Vagina (tissue), 2 donors: Measurements from ENCODE around the gene SAMHD1. TPM values are rescaled to one million over a fixed set of nuclear protein-coding genes. Genes with fewer than 3 reads are reported as not detected.
"Not testable (repeated sequence)": the region's sequence is repeated elsewhere in the genome, so short reads cannot be mapped to it uniquely, and the experiment has no call there.

Experiments used
- DNase-seq, 2 donors: peaks; one replicate each; pipeline ENCODE4 v3.0.0-alpha.2; 2017; ENCODE audit errors: extremely low spot score in 2 of 2
- H3K27ac ChIP-seq: fragments of 200-600 bp; sonication (generic); one replicate; pipeline ENCODE4 v1.5.1; 2019
- H3K27me3 ChIP-seq: fragments of 200-600 bp; sonication (generic); one replicate; pipeline ENCODE4 v1.5.1; 2019
- H3K36me3 ChIP-seq, 2 donors: fragments of 200-600 bp; sonication (generic); one replicate each; pipeline ENCODE4 v1.5.1; 2017 to 2019
- H3K4me1 ChIP-seq: fragments of 200-600 bp; sonication (generic); one replicate; pipeline ENCODE4 v1.5.1; 2019
- H3K4me3 ChIP-seq, 2 donors: fragments of 200-600 bp; sonication (generic); 1 replicate in 1 of 2; 2 replicates in 1 of 2; pipeline ENCODE4 v1.5.1; 2016 to 2019
- H3K9me3 ChIP-seq: fragments of 200-600 bp; sonication (generic); one replicate; pipeline ENCODE4 v1.5.1; 2019
- POLR2A ChIP-seq, 2 donors: fragments of 450-650 bp; IDR thresholded peaks; one replicate each; pipeline ENCODE4 v1.6.1; 2017; ENCODE audit warnings: antibody characterized with exemption in 2 of 2, mild to moderate bottlenecking in 2 of 2, moderate library complexity in 2 of 2
- POLR2AphosphoS5 ChIP-seq, 2 donors: sonication (generic); formaldehyde crosslinking; IDR thresholded peaks; one replicate each; pipeline ENCODE4 v1.9.0; 2017; ENCODE audit warnings: antibody characterized with exemption in 2 of 2, mild to moderate bottlenecking in 2 of 2, low read depth in 1 of 2; ENCODE audit not compliant: insufficient read depth in 1 of 2
- intact Hi-C: fragments of 100-400 bp; cut with DNase I; formaldehyde crosslinking; loops from one replicate; pipeline ENCODE4 v1.15.1; 2023
- total RNA-seq: library from RNA; depleted of rRNA; stranded (reverse); fragments of >200 nt; gene quantifications from one replicate; pipeline ENCODE4 v1.2.3, GENCODE V29; 2016
- TF ChIP-seq, protein P1 (sequence below), 3 experiments: fragments of 450-650 bp in 2 of 3; fragments of 200-600 bp in 1 of 3; sonication (generic) in 1 of 3; IDR thresholded peaks; one replicate each; pipeline ENCODE4 v1.5.1; 2017 to 2019; ENCODE audit warnings: antibody characterized with exemption in 3 of 3, mild to moderate bottlenecking in 2 of 3, moderate library complexity in 2 of 3

The SAMHD1 gene
- total RNA-seq: 142 TPM

DNA sequence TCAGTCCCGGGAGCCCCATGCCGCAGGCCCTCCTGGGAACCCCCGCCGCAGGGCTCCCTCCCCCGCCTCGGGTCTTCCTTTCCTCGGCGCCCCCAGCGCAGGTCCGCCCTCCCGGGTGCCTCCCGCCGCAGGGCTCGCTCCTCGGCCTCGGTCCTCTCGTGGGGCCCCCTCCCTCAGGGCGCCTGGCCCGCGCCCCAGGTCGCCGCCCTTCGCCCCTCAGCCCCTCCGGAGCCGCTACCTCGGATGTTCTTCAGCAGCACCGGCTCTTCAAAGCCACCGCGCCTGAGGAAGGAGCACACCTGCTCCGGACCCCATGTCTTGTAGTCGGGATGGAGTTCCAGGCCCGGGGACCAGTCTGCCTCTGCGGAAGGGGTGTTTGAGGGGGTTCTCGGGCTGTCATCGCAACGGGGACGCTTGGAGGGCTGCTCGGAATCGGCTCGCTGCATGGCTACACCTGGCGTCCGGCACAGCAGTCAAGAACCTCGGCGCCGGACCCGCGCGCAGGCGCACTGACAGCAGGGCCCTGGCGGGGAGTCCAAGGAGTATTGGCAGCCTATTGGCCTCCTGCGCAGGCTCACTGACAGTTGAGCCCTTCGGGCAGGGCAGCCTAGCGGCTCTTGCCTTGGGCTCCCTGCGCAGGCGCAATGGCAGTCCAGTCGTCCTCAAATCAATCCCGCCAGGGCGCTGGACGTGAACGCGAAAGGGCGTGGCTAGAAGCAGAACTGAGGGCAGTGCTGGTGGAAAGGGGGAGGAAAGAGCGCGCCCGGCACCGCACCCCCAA, at the start of gene SAMHD1:
SAMHD1 (minus strand) TSS at position 511 of the 781 bp plus-strand sequence; CDS start at position 446, 65 bp downstream.
- Histone ChIP-seq H3K27ac (peak within 1 kb of the TSS; percentile 84), H3K36me3 (peaks cover 0 to under 1% of the 10 kb centered on the region in 2 donors), H3K9me3 (no peaks in the 10 kb centered on the region), H3K27me3 (no peaks in the 10 kb centered on the region), H3K4me3 (peak within 1 kb of the TSS; percentile 84), H3K4me1 (peaks cover 24% of the 10 kb centered on the region)
- TF ChIP-seq, protein P1, sequence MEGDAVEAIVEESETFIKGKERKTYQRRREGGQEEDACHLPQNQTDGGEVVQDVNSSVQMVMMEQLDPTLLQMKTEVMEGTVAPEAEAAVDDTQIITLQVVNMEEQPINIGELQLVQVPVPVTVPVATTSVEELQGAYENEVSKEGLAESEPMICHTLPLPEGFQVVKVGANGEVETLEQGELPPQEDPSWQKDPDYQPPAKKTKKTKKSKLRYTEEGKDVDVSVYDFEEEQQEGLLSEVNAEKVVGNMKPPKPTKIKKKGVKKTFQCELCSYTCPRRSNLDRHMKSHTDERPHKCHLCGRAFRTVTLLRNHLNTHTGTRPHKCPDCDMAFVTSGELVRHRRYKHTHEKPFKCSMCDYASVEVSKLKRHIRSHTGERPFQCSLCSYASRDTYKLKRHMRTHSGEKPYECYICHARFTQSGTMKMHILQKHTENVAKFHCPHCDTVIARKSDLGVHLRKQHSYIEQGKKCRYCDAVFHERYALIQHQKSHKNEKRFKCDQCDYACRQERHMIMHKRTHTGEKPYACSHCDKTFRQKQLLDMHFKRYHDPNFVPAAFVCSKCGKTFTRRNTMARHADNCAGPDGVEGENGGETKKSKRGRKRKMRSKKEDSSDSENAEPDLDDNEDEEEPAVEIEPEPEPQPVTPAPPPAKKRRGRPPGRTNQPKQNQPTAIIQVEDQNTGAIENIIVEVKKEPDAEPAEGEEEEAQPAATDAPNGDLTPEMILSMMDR (IDR thresholded peaks at IDR 0.05): peak in 1 of 3 experiments; percentile 33
- TF ChIP-seq POLR2AphosphoS5 (IDR thresholded peaks at IDR 0.05; ENCODE audit: insufficient read depth in 1 of 2, low read depth in 1 of 2) (peak; percentile 93 to 96), POLR2A (IDR thresholded peaks at IDR 0.05) (peak; percentile 21 to 83)
- DNase-seq: peak; percentile 96 to 97
- intact Hi-C loops: no loop called here

DNA sequence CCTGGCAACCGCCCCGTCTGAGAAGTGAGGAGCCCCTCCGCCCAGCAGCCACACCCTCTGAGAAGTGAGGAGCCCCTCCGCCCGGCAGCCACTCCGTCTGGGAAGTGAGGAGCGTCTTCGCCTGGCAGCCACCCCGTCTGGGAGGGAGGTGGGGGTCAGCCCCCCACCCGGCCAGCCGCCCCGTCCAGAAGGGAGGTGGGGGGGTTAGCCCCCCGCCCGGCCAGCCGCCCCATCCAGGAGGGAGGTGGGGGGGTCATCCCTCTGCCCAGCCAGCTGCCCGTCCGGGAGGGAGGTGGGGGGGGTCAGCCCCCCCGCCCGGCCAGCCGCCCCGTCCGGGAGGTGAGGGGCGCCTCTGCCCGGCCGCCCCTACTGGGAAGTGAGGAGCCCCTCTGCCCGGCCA, 48.7 kb upstream of the SAMHD1 start:
- H3K27ac ChIP-seq, H3K4me1 ChIP-seq, DNase-seq, H3K27me3 ChIP-seq, H3K4me3 ChIP-seq, H3K9me3 ChIP-seq, intact Hi-C loops: not testable (repeated sequence)
- peaks cover 0 to 11% of the 10 kb centered on the region in 2 donors for H3K36me3 ChIP-seq

DNA sequence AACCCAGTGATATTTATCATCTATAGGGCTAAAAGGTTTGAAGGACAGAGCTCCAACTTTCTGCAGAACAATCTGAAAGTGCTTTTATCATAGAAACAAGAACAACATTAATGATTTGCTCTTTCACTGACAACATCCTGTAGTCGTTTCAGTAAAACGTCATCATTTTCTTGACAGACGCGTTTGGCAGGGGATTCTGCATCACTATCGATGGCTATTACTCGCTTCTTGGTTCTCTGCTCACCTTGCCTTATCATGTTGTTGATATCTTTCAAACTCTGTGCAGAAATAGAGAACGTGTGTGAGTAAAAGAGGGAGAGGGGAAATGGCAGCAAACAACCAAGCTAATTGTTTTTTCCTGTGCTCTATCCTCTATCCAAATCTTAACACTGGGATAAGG, 47.1 kb upstream of the SAMHD1 start:
- no peak overlapping the region for H3K27ac ChIP-seq
- intact Hi-C loops: no loop called here
- no peak overlapping the region for H3K4me3 ChIP-seq

DNA sequence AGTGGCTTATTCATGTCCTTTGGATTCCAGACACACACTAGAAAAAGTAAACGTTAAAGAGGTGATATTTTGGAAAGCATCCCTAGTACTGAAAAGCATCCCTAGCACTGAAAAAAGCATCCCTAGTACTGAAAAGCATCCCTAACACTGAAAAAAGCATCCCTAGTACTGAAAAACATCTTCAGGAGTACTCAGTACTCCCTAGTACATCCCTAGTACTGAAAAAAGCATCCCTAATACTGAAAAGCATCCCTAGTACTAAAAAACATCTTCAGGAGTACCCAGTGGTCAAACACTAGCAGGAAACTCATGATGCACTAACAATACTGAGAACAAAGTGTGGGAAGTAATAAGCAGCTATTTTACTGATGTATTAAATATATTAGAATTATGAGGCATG, 45.6 kb upstream of the SAMHD1 start:
- H3K4me3 ChIP-seq: no peak overlapping the region
- no peaks in the 10 kb centered on the region for H3K36me3 ChIP-seq
- TF ChIP-seq POLR2AphosphoS5 (IDR thresholded peaks at IDR 0.05; ENCODE audit: insufficient read depth in 1 of 2, low read depth in 1 of 2): no peak
- DNase-seq: no peak
- intact Hi-C loops: no loop called here
- H3K4me1 ChIP-seq: no peaks in the 10 kb centered on the region
- no peaks in the 10 kb centered on the region for H3K27me3 ChIP-seq
- no peaks in the 10 kb centered on the region for H3K9me3 ChIP-seq
- no peak overlapping the region for H3K27ac ChIP-seq

More for the DNA sequence above, 47.1 kb upstream of the SAMHD1 start:
- no peak for DNase-seq
- no peak for TF ChIP-seq POLR2AphosphoS5 (IDR thresholded peaks at IDR 0.05; ENCODE audit: insufficient read depth in 1 of 2, low read depth in 1 of 2)
- no peak for TF ChIP-seq POLR2A (IDR thresholded peaks at IDR 0.05)
- TF ChIP-seq, protein P1 (IDR thresholded peaks at IDR 0.05): no peak
- Histone ChIP-seq H3K27me3 (no peaks in the 10 kb centered on the region), H3K36me3 (peaks cover 0 to 10% of the 10 kb centered on the region in 2 donors), H3K4me1 (no peaks in the 10 kb centered on the region), H3K9me3 (no peaks in the 10 kb centered on the region)

DNA sequence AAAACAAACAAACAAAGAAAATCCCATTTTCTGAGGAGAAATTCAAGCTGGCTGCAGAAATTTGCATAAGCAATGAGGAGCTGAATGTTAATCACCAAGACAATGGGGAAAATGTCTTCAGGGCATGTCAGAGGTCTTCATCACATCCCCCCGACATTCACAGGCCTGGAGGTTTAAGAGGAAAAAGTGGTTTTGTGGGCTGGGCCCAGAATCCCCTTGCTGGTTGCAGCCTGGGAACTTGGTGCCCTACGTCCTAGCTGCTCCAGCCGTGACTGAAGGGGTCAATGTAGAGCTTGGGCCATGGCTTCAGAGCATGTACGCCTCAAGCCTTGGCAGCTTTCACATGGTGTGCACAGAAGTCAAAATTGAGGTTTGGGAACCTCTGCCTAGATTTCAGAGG, 42.7 kb upstream of the SAMHD1 start:
- H3K36me3 ChIP-seq, intact Hi-C loops, DNase-seq, H3K9me3 ChIP-seq, H3K27me3 ChIP-seq, H3K27ac ChIP-seq, H3K4me3 ChIP-seq, H3K4me1 ChIP-seq: not testable (repeated sequence)

DNA sequence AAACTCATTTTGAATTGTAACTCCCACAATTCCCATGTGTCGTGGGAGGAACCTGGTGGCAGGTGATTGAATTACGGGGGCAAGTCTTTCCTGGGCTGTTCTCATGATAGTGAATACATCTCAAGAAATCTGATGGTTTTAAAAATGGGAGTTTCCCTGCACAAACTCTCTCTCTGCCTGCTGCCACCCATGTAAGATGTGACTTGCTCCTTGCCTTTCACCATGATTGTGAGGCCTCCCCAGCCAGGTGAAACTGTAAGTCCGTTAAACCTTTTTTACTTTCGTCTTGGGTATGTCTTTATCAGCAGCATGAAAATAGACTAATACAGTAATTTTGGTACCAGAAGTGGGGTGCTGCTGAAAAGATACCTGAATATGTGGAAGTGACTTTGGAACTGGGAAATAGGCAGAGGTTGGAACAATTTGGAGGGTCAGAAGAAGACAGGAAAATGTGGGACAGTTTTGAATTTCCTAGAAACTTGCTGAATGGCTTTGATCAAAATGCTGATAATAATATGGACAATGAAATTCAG, 41.4 kb upstream of the SAMHD1 start:
- H3K27me3 ChIP-seq: no peaks in the 10 kb centered on the region
- intact Hi-C loops: no loop called here
- H3K4me1 ChIP-seq: no peaks in the 10 kb centered on the region
- no peaks in the 10 kb centered on the region for H3K9me3 ChIP-seq
- no peaks in the 10 kb centered on the region for H3K36me3 ChIP-seq
- no peak overlapping the region for H3K27ac ChIP-seq
- DNase-seq: no peak
- H3K4me3 ChIP-seq: no peak overlapping the region
- no peak for TF ChIP-seq POLR2AphosphoS5 (IDR thresholded peaks at IDR 0.05; ENCODE audit: insufficient read depth in 1 of 2, low read depth in 1 of 2)
- TF ChIP-seq POLR2A (IDR thresholded peaks at IDR 0.05): no peak
- TF ChIP-seq, protein P1 (IDR thresholded peaks at IDR 0.05): no peak
